ENCODE data around the gene CFAP46.

The CFAP46 gene

GRCh38 chr10:132866601-132867381 lies 75.6 kb downstream of the CFAP46 start:
- H3K27me3 ChIP-seq: no peaks in the 10 kb centered on the region; the same call in 1 of the 2 replicates

GRCh38 chr10:132865851-132866600 lies 76.3 kb downstream of the CFAP46 start:
- Histone ChIP-seq H3K4me3 (no peak overlapping the region), H3K9me3 (peaks cover 11% of the 10 kb centered on the region), H3K9ac (no peak overlapping the region; the same call in 1 of the 2 replicates), H3K4me1 (peaks cover 58% of the 10 kb centered on the region), H3K36me3 (no peaks in the 10 kb centered on the region), H3K4me2 (peak overlapping the region; percentile 85), H4K20me1 (no peaks in the 10 kb centered on the region), H3K27ac (peak overlapping the region; percentile 73), H3K27me3 (no peaks in the 10 kb centered on the region; the same call in 1 of the 2 replicates)
- TF ChIP-seq Cebpa-rat (IDR thresholded peaks at IDR 0.05): no peak

More at GRCh38 chr10:132866601-132867381, 75.6 kb downstream of the CFAP46 start:
- Histone ChIP-seq H3K4me2 (peak overlapping the region; percentile 85; the same call in 1 of the 2 replicates), H3K36me3 (no peaks in the 10 kb centered on the region), H3K9ac (no peak overlapping the region), H4K20me1 (no peaks in the 10 kb centered on the region), H3K4me3 (no peak overlapping the region), H3K4me1 (peaks cover 50% of the 10 kb centered on the region), H3K9me3 (peaks cover 18% of the 10 kb centered on the region), H3K27ac (peak overlapping the region; percentile 73; the same call in 1 of the 2 replicates)
- no peak for TF ChIP-seq Cebpa-rat (IDR thresholded peaks at IDR 0.05)

DNA sequence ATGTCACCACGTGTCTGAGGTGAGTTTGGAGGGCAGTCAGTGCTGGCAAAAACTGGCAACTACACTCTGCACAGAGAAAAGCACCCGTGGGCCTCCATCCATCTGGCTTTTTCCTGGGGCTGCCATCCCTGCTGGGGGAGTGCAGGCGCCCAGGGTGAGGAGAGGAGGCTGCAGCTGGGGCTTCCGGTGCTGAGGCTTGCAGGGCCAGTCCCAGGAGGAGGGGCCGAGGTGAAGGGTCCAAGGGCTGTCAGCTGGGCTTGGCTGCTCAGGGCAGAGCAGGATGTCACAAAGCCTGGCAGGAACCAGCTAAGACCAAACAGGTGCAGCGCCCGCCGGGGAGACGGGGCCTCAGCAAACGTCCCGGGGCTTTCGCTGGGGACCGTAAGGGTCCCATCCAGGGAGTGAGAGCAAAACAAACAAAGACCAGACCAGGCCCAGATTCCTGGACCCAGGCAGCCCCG lies 77.2 kb downstream of the CFAP46 start:
- peak overlapping the region; percentile 73 for H3K27ac ChIP-seq
- H3K4me2 ChIP-seq: peak overlapping the region; percentile 85
- no peaks in the 10 kb centered on the region for H3K36me3 ChIP-seq
- no peaks in the 10 kb centered on the region for H4K20me1 ChIP-seq
- H3K9ac ChIP-seq: no peak overlapping the region; the same call in 1 of the 2 replicates
- peaks cover 3% of the 10 kb centered on the region for H3K9me3 ChIP-seq
- no peak overlapping the region for H3K4me3 ChIP-seq
- H3K27me3 ChIP-seq: no peaks in the 10 kb centered on the region; the same call in 1 of the 2 replicates
- no peak for TF ChIP-seq Cebpa-rat (IDR thresholded peaks at IDR 0.05)
- H3K4me1 ChIP-seq: peaks cover 66% of the 10 kb centered on the region

DNA sequence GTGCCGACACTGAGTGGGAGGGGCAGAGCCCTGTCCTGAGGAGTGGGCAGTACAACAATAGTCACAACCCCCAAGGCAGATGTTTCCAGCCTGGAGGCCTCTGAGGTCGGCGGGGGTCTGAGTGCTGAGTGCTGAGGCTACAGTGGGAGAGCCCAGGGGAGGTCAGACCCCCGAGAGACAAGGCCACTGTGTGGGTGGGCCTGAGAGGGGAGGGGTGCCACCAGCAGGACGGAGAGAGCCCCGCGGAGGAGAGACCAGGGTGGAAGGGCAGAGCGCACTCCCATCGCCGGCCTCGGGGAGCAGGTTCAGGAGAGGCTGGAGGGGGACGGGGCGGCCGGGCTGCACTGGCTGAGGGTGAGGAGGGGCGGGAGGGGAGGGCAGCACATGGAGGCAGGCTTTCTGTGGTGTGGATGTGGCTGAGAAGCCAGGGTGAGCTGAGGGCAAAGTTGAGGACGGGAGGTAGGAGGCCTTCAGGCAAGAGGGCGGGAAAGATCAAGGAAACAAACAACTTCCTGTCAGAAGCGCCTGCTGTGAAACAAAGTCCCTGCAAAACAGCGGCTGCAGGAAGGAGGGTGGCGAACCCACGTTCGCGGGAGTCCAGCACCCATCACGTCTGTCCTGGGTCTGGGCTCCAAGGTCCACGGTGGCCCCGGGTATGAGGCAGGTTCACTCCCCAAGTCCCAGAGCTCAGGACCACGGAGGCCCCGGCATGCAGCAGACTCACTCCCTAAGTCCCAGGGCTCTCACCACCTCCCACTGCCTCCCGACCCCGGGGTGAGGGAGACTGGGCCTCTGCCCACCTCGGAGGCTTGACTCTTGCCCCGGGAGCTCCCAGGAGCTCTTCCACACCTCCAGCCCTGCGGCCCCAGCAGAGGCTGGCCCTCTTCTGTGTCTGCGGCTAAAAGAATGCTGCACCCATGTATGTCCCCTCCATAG lies 79.6 kb downstream of the CFAP46 start:
- TF ChIP-seq Cebpa-rat (IDR thresholded peaks at IDR 0.05): no peak

DNA sequence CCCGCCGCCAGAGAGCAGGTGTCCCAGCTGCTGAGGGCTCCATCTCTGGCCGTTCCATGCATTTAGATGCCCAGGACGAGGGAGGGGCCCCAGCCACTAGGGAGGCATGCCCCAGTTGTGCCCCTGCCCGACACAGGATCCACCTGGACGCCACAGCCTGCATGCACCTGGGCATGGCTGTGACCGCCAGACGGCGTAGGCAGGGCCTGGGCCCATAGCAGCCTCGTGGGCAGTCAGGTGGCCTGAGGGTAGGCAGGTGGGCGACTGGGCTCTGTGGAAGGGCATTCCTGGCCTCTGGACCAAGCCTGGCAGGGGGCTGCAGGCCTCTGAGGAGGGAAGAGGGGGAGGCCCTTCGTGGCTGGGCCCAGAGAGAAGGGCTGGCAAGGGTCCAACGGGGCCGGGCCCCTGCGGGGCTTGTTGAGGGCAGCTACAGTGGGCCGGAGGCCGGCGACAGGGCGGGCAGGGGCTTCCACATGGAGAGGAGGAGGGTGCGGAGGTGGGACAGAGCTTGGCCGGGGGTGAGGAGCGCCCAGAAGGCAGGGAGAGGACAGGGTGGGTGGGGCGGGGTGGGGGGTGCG lies 80.4 kb downstream of the CFAP46 start:
- H3K9ac ChIP-seq: no peak overlapping the region
- H3K4me3 ChIP-seq: no peak overlapping the region
- no peaks in the 10 kb centered on the region for H3K36me3 ChIP-seq
- peaks cover 84% of the 10 kb centered on the region for H3K4me1 ChIP-seq
- H3K27ac ChIP-seq: peak overlapping the region; percentile 68
- no peaks in the 10 kb centered on the region for H3K9me3 ChIP-seq
- no peaks in the 10 kb centered on the region for H3K27me3 ChIP-seq
- peak overlapping the region; percentile 85 for H3K4me2 ChIP-seq
- TF ChIP-seq Cebpa-rat (IDR thresholded peaks at IDR 0.05): no peak
- H4K20me1 ChIP-seq: no peaks in the 10 kb centered on the region

More for the DNA sequence above, 79.6 kb downstream of the CFAP46 start:
- H3K9ac ChIP-seq: no peak overlapping the region
- H3K27ac ChIP-seq: peak overlapping the region; percentile 69
- H4K20me1 ChIP-seq: no peaks in the 10 kb centered on the region
- H3K4me2 ChIP-seq: peak overlapping the region; percentile 85
- H3K4me3 ChIP-seq: no peak overlapping the region
- H3K4me1 ChIP-seq: peaks cover 84% of the 10 kb centered on the region
- no peaks in the 10 kb centered on the region for H3K27me3 ChIP-seq
- H3K9me3 ChIP-seq: no peaks in the 10 kb centered on the region
- no peaks in the 10 kb centered on the region for H3K36me3 ChIP-seq

DNA sequence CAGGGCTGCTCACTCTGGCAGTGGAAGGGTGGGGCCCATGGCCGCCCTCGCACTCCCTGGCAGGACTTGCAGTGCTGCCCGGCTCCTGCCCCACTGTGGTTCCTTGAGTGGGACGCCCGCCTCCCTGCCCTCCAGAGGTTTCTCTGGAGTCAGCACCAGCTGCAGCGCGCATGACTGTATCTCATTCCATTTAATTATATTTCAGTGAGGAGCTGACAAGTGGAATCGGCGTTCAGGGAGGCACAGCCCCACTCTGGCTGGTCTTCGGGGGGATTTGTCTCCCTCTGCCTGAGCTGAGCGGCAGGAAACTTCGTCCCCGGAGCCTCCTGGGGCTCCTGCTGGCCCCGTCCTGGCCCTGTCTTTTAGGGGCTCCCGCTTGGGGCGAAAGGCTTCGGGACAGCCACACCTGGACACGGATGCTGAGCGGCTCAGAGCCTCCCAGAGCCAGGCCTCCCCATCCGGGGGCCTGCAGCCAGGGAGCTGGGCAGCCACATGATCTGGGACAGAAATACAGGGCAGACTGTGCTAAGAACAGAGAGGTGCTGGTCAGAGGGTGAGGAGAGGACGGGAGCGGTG lies 81.2 kb downstream of the CFAP46 start:
- H3K4me1 ChIP-seq: peaks cover 78% of the 10 kb centered on the region
- no peak overlapping the region for H3K4me3 ChIP-seq
- no peak for TF ChIP-seq Cebpa-rat (IDR thresholded peaks at IDR 0.05)
- H4K20me1 ChIP-seq: no peaks in the 10 kb centered on the region
- no peaks in the 10 kb centered on the region for H3K36me3 ChIP-seq
- H3K27me3 ChIP-seq: no peaks in the 10 kb centered on the region
- peak overlapping the region; percentile 85 for H3K4me2 ChIP-seq
- no peaks in the 10 kb centered on the region for H3K9me3 ChIP-seq
- no peak overlapping the region for H3K9ac ChIP-seq
- H3K27ac ChIP-seq: peak overlapping the region; percentile 68

DNA sequence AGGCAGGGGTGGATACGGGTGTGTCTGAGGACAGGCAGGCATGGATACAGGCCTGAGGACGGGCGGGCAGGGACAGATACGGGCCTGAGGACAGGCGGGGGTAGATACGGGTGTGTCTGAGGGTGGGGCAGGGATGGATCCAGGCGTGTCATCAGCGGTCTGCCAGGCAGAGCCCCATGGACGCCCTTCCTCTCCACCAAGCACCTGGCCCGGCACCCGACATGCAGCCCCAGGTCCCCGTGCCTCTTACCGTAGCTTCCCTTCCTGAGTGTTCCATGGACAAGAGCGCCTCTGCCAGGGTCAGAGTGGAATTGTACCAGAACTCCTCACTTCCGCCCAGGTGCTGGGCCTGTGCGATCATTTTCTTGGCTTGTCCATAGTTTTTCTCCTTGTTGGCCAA lies 81.8 kb downstream of the CFAP46 start:
- TF ChIP-seq Cebpa-rat (IDR thresholded peaks at IDR 0.05): no peak
- H3K36me3 ChIP-seq: no peaks in the 10 kb centered on the region
- no peak overlapping the region for H3K9ac ChIP-seq
- no peaks in the 10 kb centered on the region for H4K20me1 ChIP-seq
- no peak overlapping the region for H3K4me3 ChIP-seq
- no peaks in the 10 kb centered on the region for H3K27me3 ChIP-seq
- H3K4me2 ChIP-seq: peak overlapping the region; percentile 85
- peaks cover 71% of the 10 kb centered on the region for H3K4me1 ChIP-seq
- no peaks in the 10 kb centered on the region for H3K9me3 ChIP-seq
- no peak overlapping the region; the same call in 1 of the 2 replicates for H3K27ac ChIP-seq

DNA sequence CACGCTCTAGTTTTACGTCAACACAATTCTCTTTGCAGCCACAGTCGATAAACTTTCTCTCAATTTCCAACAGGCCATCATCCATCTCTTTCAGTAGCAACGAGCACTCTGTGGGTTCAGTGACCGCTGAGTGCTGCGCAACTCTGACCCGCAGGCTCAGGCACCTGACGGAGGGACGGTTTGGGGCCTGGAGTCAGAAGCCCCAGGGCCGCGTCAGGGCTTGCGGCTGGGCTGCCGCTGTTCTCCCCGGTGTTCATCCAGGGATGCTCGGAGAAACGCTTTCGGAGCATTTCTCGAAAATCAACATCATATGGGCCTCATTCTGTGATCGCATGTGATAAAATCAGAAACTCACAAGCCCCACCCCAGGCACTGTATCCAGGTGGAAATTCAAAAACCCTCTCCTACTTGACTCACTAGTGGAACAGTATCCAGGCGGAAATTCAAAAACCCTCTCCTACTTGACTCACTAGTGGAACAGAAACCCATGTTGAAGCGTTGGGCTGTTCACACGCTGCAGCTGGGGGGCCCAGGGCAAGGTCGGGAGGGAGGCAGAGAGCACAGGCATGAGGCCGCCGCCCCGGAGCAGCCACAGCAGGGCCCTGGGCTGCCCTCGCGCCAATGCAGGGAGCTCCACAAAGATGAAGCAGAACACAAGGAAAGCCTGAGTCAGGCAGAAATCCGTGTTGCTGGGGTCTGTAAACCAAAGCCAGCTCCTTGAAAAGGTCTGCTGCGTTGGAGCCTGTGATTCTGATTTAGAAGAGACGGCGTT lies 83.1 kb downstream of the CFAP46 start:
- H3K4me3 ChIP-seq: no peak overlapping the region
- no peaks in the 10 kb centered on the region for H3K27me3 ChIP-seq
- H3K36me3 ChIP-seq: no peaks in the 10 kb centered on the region
- H3K9ac ChIP-seq: no peak overlapping the region
- no peaks in the 10 kb centered on the region for H3K9me3 ChIP-seq
- peak overlapping the region; percentile 85 for H3K4me2 ChIP-seq
- no peaks in the 10 kb centered on the region for H4K20me1 ChIP-seq
- H3K27ac ChIP-seq: no peak overlapping the region
- TF ChIP-seq Cebpa-rat (IDR thresholded peaks at IDR 0.05): no peak
- peaks cover 62% of the 10 kb centered on the region for H3K4me1 ChIP-seq
